ENCODE data around the gene CCDC172.

The CCDC172 gene

DNA sequence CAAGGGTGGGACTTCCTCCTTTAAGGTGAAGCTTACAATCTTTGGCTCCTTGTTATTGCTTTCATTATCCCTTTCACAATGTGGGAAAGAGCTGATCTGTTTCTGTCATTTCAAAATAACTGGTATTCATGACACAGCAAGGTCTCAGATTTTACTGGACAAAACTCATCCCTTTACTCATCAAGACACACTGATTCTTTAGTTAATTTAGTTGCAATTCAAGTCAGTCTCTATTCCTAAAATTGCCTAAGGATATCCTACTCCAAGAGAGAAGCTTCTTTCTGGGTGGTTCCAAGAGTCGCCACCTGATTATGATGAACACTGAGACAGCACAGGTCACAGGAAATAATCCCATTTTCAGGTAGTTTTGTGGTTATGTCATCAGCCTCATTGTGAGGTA lies 97.6 kb downstream of the CCDC172 start:
- Histone ChIP-seq H3K36me3 (replicated peaks) (no peaks in the 10 kb centered on the region), H3K27me3 (replicated peaks) (no peaks in the 10 kb centered on the region), H3K27ac (no peak overlapping the region), H3K4me3 (ENCODE audit: low read depth, low read length) (no peak overlapping the region)
- TF ChIP-seq, protein P1, sequence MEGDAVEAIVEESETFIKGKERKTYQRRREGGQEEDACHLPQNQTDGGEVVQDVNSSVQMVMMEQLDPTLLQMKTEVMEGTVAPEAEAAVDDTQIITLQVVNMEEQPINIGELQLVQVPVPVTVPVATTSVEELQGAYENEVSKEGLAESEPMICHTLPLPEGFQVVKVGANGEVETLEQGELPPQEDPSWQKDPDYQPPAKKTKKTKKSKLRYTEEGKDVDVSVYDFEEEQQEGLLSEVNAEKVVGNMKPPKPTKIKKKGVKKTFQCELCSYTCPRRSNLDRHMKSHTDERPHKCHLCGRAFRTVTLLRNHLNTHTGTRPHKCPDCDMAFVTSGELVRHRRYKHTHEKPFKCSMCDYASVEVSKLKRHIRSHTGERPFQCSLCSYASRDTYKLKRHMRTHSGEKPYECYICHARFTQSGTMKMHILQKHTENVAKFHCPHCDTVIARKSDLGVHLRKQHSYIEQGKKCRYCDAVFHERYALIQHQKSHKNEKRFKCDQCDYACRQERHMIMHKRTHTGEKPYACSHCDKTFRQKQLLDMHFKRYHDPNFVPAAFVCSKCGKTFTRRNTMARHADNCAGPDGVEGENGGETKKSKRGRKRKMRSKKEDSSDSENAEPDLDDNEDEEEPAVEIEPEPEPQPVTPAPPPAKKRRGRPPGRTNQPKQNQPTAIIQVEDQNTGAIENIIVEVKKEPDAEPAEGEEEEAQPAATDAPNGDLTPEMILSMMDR (IDR thresholded peaks at IDR 0.05; ENCODE audit: low read depth, low read length, missing control alignments) = no peak
- DNase-seq = no peak
- in situ Hi-C loops (cut with HindIII; ENCODE audit: low pct_ligation_motif_present, low sequenced_read_pairs) = no loop called here

DNA sequence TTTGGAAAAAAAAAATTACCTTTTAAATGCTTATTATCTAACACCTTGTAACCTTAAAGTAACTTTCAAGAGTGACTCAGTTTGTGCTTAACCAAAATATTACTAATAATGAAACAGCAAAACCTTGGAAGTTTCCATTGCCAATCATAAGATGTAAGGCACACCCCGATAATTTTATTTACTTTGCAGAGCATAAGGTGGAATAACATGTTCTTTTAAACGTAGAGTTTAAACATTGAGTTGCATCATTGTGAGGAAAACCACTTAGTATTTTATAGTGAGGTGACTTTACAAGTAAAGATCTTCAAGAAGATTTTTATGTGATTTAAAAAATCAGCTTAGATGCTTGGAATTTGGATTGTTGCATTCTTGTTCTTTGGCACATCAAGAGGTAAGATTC lies 103.4 kb downstream of the CCDC172 start, which contains the start of gene PNLIPRP3:
Gene PNLIPRP3 (plus strand): TSS at position 177 of the 400 bp plus-strand sequence. CDS start 166 bp downstream, at position 343.
- Histone ChIP-seq H3K36me3 (replicated peaks) (no peaks in the 10 kb centered on the region), H3K4me3 (ENCODE audit: low read depth, low read length) (no peak within 1 kb of the TSS), H3K27me3 (replicated peaks) (no peaks in the 10 kb centered on the region), H3K27ac (no peak within 1 kb of the TSS)
- in situ Hi-C loops (cut with HindIII; ENCODE audit: low pct_ligation_motif_present, low sequenced_read_pairs) = no loop called here
- TF ChIP-seq, protein P1 (IDR thresholded peaks at IDR 0.05; ENCODE audit: low read depth, low read length, missing control alignments) = no peak
- DNase-seq = no peak

DNA sequence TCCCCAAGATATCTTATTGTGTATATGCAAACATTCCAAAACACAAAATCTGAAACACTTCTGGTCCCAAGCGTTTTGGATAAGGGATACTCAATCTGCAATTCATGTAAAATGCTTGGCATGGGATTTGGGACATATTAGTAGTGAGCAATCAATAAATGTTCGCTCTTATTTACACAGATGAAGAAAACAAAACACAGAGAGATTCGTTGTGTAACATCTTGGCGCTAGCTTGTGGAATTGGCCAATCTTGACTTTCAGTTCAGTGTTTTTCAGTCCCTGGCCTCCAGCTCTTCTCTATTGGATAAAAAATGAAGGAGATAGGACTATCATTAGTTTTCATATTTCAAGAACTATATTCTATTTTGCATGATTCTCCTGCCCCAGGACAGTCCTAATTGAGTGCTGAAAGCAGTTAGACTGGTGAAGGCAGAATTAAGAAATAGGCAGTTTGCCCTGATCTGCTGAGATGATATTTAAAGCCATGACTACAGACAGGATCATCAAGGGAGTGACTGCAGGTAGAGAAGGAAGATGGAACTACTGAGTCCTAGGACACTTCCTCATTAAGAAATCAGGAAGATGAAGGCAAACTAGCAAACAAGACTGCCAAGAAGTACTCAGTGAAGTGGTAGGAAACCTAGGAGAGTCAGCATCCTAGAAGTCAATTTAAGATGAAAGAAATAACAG lies 105.2 kb downstream of the CCDC172 start:
- H3K4me3 ChIP-seq (ENCODE audit: low read depth, low read length) = no peak overlapping the region
- H3K27ac ChIP-seq = no peak overlapping the region
- DNase-seq = no peak
- TF ChIP-seq, protein P1 (IDR thresholded peaks at IDR 0.05; ENCODE audit: low read depth, low read length, missing control alignments) = no peak
- H3K36me3 ChIP-seq (replicated peaks) = no peaks in the 10 kb centered on the region
- no peaks in the 10 kb centered on the region for H3K27me3 ChIP-seq (replicated peaks)
- in situ Hi-C loops (cut with HindIII; ENCODE audit: low pct_ligation_motif_present, low sequenced_read_pairs) = no loop called here
